Measurements from ENCODE around the gene MAFB.
A peak's percentile ranks its signal among the peaks of the same experiment; 100 is the strongest.

Gene MAFB

GRCh38 chr20:40714916-40715315 lies 25.9 kb upstream of the MAFB start:
- H3K4me3 ChIP-seq (replicated peaks in 1 of 2; ENCODE audit: low read depth in 2 of 2, low read length in 2 of 2): no peak overlapping the region

GRCh38 chr20:40714109-40714508 lies 25.1 kb upstream of the MAFB start:
- no peak for DNase-seq (ENCODE audit: low read depth in 2 of 2)
- no peak for TF ChIP-seq CTCF (IDR thresholded peaks at IDR 0.05; ENCODE audit: low read depth, low read length)
- H3K4me3 ChIP-seq (replicated peaks in 1 of 2; ENCODE audit: low read depth in 2 of 2, low read length in 2 of 2): no peak overlapping the region

More at GRCh38 chr20:40714916-40715315, 25.9 kb upstream of the MAFB start:
- no peak for DNase-seq (ENCODE audit: low read depth in 2 of 2)
- TF ChIP-seq CTCF (IDR thresholded peaks at IDR 0.05; ENCODE audit: low read depth, low read length): no peak

- no peak overlapping the region for H3K4me3 ChIP-seq (replicated peaks in 1 of 2; ENCODE audit: low read depth in 2 of 2, low read length in 2 of 2)
- DNase-seq (ENCODE audit: low read depth in 2 of 2): no peak
- TF ChIP-seq CTCF (IDR thresholded peaks at IDR 0.05; ENCODE audit: low read depth, low read length): no peak
Measured at GRCh38 chr20:40713508-40713907, 24.5 kb upstream of the MAFB start.

DNA sequence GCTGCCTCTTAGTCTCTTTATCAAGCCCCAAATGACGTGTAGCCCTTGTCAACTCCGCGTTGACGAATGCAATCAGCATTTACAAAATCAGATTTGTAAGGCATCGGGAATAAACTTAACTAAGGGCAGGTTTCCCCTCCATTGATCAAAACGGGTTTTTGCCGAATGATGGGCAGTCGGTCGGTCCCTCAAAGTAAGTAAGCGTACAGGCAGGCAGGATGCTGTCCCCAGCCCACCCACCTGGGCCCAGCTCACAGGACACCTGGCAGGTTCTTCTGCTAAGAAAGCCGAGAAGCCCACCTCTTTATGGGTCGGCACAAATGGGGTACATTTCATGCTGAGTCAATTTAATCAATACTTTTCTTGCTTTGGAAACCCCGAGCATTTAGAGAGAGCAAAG lies 22.0 kb upstream of the MAFB start:
- no peak overlapping the region for H3K4me3 ChIP-seq (replicated peaks in 1 of 2; ENCODE audit: low read depth in 2 of 2, low read length in 2 of 2)
- TF ChIP-seq CTCF (IDR thresholded peaks at IDR 0.05; ENCODE audit: low read depth, low read length): no peak
- no peak for DNase-seq (ENCODE audit: low read depth in 2 of 2)

DNA sequence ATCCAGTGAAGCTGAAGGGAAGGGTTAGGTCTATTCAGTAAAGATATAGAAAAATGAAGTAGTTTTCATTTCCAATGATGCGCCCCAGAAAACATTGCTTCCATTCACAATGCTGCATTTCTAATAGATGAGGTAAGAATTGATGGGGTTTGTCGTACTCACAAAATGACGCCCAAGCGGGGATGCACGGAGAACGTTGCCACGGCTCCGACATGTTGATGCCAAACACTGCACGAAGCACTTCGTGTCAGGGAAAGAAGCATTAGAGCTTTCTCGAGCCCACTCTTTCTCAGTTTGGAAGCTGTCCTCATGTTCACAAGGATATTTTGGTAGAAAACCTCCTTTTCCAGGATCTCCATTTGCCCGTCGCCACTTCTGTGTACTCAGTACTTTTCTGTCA lies 21.6 kb upstream of the MAFB start:
- H3K4me3 ChIP-seq (replicated peaks in 1 of 2; ENCODE audit: low read depth in 2 of 2, low read length in 2 of 2): no peak overlapping the region
- peak; percentile 7 to 24 for DNase-seq (ENCODE audit: low read depth in 2 of 2)
- no peak for TF ChIP-seq CTCF (IDR thresholded peaks at IDR 0.05; ENCODE audit: low read depth, low read length)

DNA sequence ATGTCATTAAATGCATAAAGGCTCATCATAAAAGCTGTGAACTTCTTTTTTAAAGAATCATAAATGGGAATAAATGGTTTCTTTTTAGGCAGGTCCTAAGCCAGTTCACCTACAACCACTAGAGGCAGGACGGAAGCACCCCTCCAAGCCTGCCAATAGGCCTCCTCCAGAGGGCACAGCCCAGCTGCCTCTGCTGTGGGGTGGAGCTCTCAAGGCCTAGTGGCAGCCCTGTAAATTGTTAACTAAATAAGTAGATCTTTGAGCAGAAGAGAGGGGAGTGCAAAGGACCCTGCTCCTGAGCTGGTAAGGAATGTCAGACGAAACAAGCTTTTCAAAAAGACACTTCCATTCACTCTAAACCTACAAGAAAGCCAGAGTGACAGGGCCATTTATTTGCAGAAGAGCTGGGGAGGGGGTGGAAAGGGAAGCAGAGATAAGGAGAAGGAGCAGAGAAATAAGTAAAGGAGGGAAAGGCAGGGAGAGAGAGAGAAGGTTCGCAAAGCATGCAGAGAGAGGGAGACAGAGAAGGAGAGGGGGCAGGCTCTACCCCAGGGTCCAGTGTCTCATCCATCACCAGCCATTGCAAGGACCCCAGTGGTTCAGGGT lies 18.0 kb upstream of the MAFB start:
- TF ChIP-seq CTCF (IDR thresholded peaks at IDR 0.05; ENCODE audit: low read depth, low read length): no peak
- no peak for DNase-seq (ENCODE audit: low read depth in 2 of 2)
- no peak overlapping the region for H3K4me3 ChIP-seq (replicated peaks in 1 of 2; ENCODE audit: low read depth in 2 of 2, low read length in 2 of 2)

- H3K4me3 ChIP-seq (replicated peaks in 1 of 2; ENCODE audit: low read depth in 2 of 2, low read length in 2 of 2): no peak overlapping the region
- no peak for TF ChIP-seq CTCF (IDR thresholded peaks at IDR 0.05; ENCODE audit: low read depth, low read length)
- DNase-seq (ENCODE audit: low read depth in 2 of 2): no peak
Measured at GRCh38 chr20:40705413-40705812, 16.4 kb upstream of the MAFB start.
